HCT116 (cell line): ENCODE results near the gene CISD3.
A peak's percentile ranks its signal among the peaks of the same experiment; 100 is the strongest.

ENCODE experiments used
- CBX3 ChIP-seq: IDR thresholded peaks from 2 replicates; pipeline ENCODE4 v1.6.1; 2012; ENCODE audit warnings: low read depth
- CTCF ChIP-seq, 3 experiments: fragments of 200-600 bp in 1 of 3; sonication (generic) in 1 of 3; IDR thresholded peaks in 2 of 3; conservative IDR thresholded peaks in 1 of 3; 2 replicates each; pipeline ENCODE4 v1.5.1; 2012 to 2017; ENCODE audit warnings: low read depth in 2 of 3, low read length in 2 of 3, antibody characterized with exemption in 1 of 3, borderline replicate concordance in 1 of 3, control low read depth in 1 of 3, mild to moderate bottlenecking in 1 of 3, mixed read lengths in 1 of 3, mixed run types in 1 of 3, moderate library complexity in 1 of 3; ENCODE audit not compliant: insufficient read depth in 1 of 3
- EZH2 ChIP-seq: fragments of 200-600 bp; sonication (generic); IDR thresholded peaks from 2 replicates; pipeline ENCODE4 v1.6.1; 2017; ENCODE audit warnings: antibody characterized with exemption, mixed run types
- EZH2phosphoT487 ChIP-seq: fragments of 200-600 bp; IDR thresholded peaks from 2 replicates; pipeline ENCODE4 v1.6.1; 2018; ENCODE audit warnings: antibody characterized with exemption, borderline replicate concordance
- MAX ChIP-seq: IDR thresholded peaks from 2 replicates; pipeline ENCODE4 v1.6.1; 2012
- POLR2A ChIP-seq: IDR thresholded peaks from 2 replicates; pipeline ENCODE4 v1.7.0; 2011; ENCODE audit warnings: borderline replicate concordance; ENCODE audit not compliant: insufficient read depth, insufficient read length; ENCODE audit errors: extremely low read depth
- POLR2AphosphoS5 ChIP-seq: IDR thresholded peaks from 2 replicates; pipeline ENCODE4 v1.6.1; 2011; ENCODE audit warnings: mild to moderate bottlenecking, low read depth, low read length, moderate library complexity
- REST ChIP-seq: IDR thresholded peaks from 2 replicates; pipeline ENCODE4 v1.6.1; 2012; ENCODE audit warnings: low read depth
- TCF7L2 ChIP-seq: IDR thresholded peaks from 2 replicates; pipeline ENCODE4 v1.7.0; 2011; ENCODE audit warnings: borderline replicate concordance, inconsistent platforms; ENCODE audit not compliant: insufficient read depth, insufficient read length; ENCODE audit errors: extremely low read depth
- YY1 ChIP-seq: IDR thresholded peaks from 2 replicates; pipeline ENCODE4 v1.6.1; 2011; ENCODE audit warnings: low read length, low read depth, moderate library complexity, mild to moderate bottlenecking; ENCODE audit not compliant: insufficient replicate concordance; ENCODE audit errors: extremely low read depth
- ZFX ChIP-seq: fragments of 450-650 bp; IDR thresholded peaks from 2 replicates; pipeline ENCODE4 v1.6.1; 2017

- no peak for TF ChIP-seq CTCF (IDR thresholded peaks at IDR 0.05 in 2 of 3, conservative IDR thresholded peaks at IDR 0.05 in 1 of 3; ENCODE audit: borderline replicate concordance in 1 of 3, insufficient read depth in 1 of 3, low read depth in 2 of 3, low read length in 2 of 3)
- TF ChIP-seq CBX3: no peak
- no peak for TF ChIP-seq POLR2AphosphoS5
- TF ChIP-seq EZH2: no peak
- TF ChIP-seq YY1: no peak
- no peak for TF ChIP-seq MAX
- no peak for TF ChIP-seq ZFX
- TF ChIP-seq EZH2phosphoT487: no peak
- TF ChIP-seq POLR2A: peak; percentile 22
- no peak for TF ChIP-seq REST
- no peak for TF ChIP-seq TCF7L2
These were observed 27.0 kb upstream of the CISD3 start for GRCh38 chr17:38702916-38703741.
